Measurements from ENCODE around the gene BTF3L4.
"Not testable (repeated sequence)": the region's sequence is repeated elsewhere in the genome, so short reads cannot be mapped to it uniquely, and the experiment has no call there.

The BTF3L4 gene

GRCh38 chr1:52055866-52056162 is 281 bp upstream of the BTF3L4 start:
- DNase-seq, result no peak

GRCh38 chr1:52056937-52057231 is 789 bp downstream of the BTF3L4 start:
- DNase-seq, result no peak

GRCh38 chr1:52057255-52057654 is 1.2 kb downstream of the BTF3L4 start:
- DNase-seq, result no peak

GRCh38 chr1:52057876-52058415 is 1.9 kb downstream of the BTF3L4 start:
- DNase-seq, result no peak

GRCh38 chr1:52059321-52059720 is 3.2 kb downstream of the BTF3L4 start:
- DNase-seq, result no peak

- no peak for DNase-seq
Observed at GRCh38 chr1:52059888-52060287, 3.8 kb downstream of the BTF3L4 start.

- no peak for DNase-seq
Observed at GRCh38 chr1:52060822-52061221, 4.7 kb downstream of the BTF3L4 start.

- no peak for DNase-seq
Observed at GRCh38 chr1:52063192-52063591, 7.1 kb downstream of the BTF3L4 start.

- no peak for DNase-seq
Observed at GRCh38 chr1:52070704-52071103, 14.6 kb downstream of the BTF3L4 start.

- no peak for DNase-seq
Observed at GRCh38 chr1:52072291-52072690, 16.2 kb downstream of the BTF3L4 start.

GRCh38 chr1:52077277-52077676 is 21.2 kb downstream of the BTF3L4 start:
- DNase-seq, result not testable (repeated sequence)

- no peak for DNase-seq
Observed at GRCh38 chr1:52080014-52080415, 23.9 kb downstream of the BTF3L4 start.

GRCh38 chr1:52087892-52088291 is 31.8 kb downstream of the BTF3L4 start:
- DNase-seq, result not testable (repeated sequence)

- DNase-seq, result not testable (repeated sequence)
Observed at GRCh38 chr1:52094300-52094699, 38.2 kb downstream of the BTF3L4 start.

GRCh38 chr1:52096216-52096615 is 40.1 kb downstream of the BTF3L4 start:
- no peak for DNase-seq

GRCh38 chr1:52098139-52098871 is 42.2 kb downstream of the BTF3L4 start:
- DNase-seq, result no peak

- DNase-seq, result no peak
Observed at GRCh38 chr1:52102336-52103013, 46.4 kb downstream of the BTF3L4 start.

GRCh38 chr1:52111492-52111891 is 55.4 kb downstream of the BTF3L4 start:
- DNase-seq, result no peak

GRCh38 chr1:52112489-52112888 is 56.4 kb downstream of the BTF3L4 start:
- no peak for DNase-seq

GRCh38 chr1:52119301-52120079 is 63.4 kb downstream of the BTF3L4 start:
- DNase-seq, result no peak

- DNase-seq, result no peak
Observed at GRCh38 chr1:52122384-52122783, 66.3 kb downstream of the BTF3L4 start.

- no peak for DNase-seq
Observed at GRCh38 chr1:52123622-52124021, 67.5 kb downstream of the BTF3L4 start.

- DNase-seq, result no peak
Observed at GRCh38 chr1:52125736-52126359, 69.8 kb downstream of the BTF3L4 start.
